Gastrocnemius medialis (tissue), 4 donors: Measurements from ENCODE around the gene DOCK3.

Experiments used
- POLR2A ChIP-seq, 2 donors: fragments of 450-650 bp; IDR thresholded peaks; one replicate each; pipeline ENCODE4 v1.6.1; 2017; ENCODE audit warnings: antibody characterized with exemption in 2 of 2, mild to moderate bottlenecking in 2 of 2, moderate library complexity in 2 of 2
- TF ChIP-seq, protein P1 (sequence below), 5 experiments: fragments of 450-650 bp in 3 of 5; fragments of 200-600 bp in 2 of 5; sonication (generic) in 2 of 5; IDR thresholded peaks in 4 of 5; conservative IDR thresholded peaks in 1 of 5; 1 replicate in 4 of 5; 2 replicates in 1 of 5; pipeline ENCODE4 v1.5.1; 2016 to 2019; ENCODE audit warnings: antibody characterized with exemption in 5 of 5, mild to moderate bottlenecking in 3 of 5, moderate library complexity in 3 of 5

DNA sequence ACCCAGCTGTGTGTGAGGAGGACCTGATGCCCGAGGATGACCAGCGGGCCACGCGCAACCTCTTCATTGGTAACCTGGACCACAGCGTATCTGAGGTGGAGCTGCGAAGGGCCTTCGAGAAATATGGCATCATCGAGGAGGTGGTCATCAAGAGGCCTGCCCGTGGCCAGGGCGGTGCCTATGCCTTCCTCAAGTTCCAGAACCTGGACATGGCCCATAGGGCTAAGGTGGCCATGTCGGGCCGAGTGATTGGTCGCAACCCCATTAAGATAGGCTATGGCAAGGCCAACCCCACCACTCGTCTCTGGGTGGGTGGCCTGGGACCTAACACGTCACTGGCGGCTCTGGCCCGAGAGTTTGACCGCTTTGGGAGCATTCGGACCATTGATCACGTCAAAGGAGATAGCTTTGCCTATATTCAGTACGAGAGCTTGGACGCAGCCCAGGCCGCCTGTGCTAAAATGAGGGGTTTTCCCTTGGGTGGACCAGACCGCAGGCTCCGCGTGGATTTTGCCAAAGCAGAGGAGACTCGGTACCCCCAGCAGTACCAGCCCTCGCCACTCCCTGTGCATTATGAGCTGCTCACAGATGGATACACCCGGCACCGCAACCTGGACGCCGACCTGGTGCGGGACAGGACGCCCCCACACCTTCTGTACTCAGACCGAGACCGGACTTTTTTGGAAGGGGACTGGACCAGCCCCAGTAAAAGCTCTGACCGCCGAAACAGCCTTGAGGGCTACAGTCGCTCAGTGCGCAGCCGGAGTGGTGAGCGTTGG is 717.8 kb downstream of the DOCK3 start:
- TF ChIP-seq, protein P1, sequence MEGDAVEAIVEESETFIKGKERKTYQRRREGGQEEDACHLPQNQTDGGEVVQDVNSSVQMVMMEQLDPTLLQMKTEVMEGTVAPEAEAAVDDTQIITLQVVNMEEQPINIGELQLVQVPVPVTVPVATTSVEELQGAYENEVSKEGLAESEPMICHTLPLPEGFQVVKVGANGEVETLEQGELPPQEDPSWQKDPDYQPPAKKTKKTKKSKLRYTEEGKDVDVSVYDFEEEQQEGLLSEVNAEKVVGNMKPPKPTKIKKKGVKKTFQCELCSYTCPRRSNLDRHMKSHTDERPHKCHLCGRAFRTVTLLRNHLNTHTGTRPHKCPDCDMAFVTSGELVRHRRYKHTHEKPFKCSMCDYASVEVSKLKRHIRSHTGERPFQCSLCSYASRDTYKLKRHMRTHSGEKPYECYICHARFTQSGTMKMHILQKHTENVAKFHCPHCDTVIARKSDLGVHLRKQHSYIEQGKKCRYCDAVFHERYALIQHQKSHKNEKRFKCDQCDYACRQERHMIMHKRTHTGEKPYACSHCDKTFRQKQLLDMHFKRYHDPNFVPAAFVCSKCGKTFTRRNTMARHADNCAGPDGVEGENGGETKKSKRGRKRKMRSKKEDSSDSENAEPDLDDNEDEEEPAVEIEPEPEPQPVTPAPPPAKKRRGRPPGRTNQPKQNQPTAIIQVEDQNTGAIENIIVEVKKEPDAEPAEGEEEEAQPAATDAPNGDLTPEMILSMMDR (IDR thresholded peaks at IDR 0.05 in 4 of 5, conservative IDR thresholded peaks at IDR 0.05 in 1 of 5), result no peak
- no peak for TF ChIP-seq POLR2A (IDR thresholded peaks at IDR 0.05)
